Measurements from ENCODE around the gene HEMGN.

DNA sequence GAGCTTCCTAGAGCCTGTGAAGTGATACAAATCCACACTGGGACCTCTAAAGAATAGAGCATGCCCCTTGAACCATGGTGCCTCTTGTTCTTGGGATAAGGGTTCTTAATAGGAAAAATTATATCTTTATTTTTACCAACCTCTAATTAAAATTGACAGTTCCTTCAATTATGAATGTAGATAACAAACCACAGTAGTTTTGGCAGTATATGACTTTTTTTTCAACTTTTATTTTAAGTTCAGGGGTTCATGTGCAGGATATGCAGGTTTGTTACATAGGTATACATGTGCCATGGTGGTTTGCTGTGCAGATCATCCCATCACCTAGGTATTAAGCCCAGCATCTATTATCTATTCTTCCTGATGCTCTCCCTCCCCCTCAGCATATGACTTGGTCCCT, 974 bp downstream of the HEMGN start:
- TF ChIP-seq ZNF274 (IDR thresholded peaks at IDR 0.05; ENCODE audit: low read depth, low read length) (no peak), YY1 (IDR thresholded peaks at IDR 0.05; ENCODE audit: insufficient read depth, insufficient read length) (no peak)

All from NT2/D1 (cell line).